ENCODE results near the gene FXN. TPM values are rescaled to one million over a fixed set of nuclear protein-coding genes. Genes with fewer than 3 reads are reported as not detected.

FXN gene
- total RNA-seq, 8 experiments from 2014 or later, result 2.4 to 34.3 (median 8.7) TPM

DNA sequence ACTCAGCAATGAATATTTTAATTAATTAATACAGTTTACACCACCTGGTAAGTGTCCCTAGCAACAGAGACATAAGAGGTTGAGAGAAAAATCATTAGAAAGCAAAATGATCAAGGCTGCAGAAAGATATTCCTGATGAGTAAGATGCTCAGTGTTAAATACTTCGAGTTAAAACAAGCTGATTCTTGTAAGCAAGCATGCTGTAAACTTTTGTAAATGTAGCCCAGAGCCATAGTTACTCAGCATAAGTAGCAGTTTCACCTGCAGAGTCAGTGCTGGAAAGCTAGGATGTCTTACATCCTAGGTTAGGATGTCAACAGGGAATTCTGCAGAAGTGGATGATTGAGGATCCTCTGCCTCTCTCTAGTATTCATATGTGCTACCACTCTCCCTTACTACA is 25.8 kb upstream of the FXN start:
- in situ Hi-C loops (cut with MboI; ENCODE audit: low pct_unique_long_range_greater_than_20kb in 2 of 9, low sequenced_read_pairs in 9 of 9, unreplicated experiment in 9 of 9), result loop anchor here in 6 of 9 experiments (10.0 to 25.0 kb wide), 5 partner anchors 97 to 435 kb away; partner anchors contain the start of gene PIP5K1B (in 1 of the 6)
- Histone ChIP-seq H3K4me1 (replicated peaks in 1 of 2) (no peaks in the 10 kb centered on the region), H3K4me3 (no peak overlapping the region), H3K27ac (no peak overlapping the region)
- 0 to 57% (median 0%) methylated on average over 1 of the region's 1 CpG; no CpG with 5 or more reads in 6 of the 10 experiments for WGBS, 10 experiments
- no peak for ATAC-seq (replicated peaks in 6 of 8)

DNA sequence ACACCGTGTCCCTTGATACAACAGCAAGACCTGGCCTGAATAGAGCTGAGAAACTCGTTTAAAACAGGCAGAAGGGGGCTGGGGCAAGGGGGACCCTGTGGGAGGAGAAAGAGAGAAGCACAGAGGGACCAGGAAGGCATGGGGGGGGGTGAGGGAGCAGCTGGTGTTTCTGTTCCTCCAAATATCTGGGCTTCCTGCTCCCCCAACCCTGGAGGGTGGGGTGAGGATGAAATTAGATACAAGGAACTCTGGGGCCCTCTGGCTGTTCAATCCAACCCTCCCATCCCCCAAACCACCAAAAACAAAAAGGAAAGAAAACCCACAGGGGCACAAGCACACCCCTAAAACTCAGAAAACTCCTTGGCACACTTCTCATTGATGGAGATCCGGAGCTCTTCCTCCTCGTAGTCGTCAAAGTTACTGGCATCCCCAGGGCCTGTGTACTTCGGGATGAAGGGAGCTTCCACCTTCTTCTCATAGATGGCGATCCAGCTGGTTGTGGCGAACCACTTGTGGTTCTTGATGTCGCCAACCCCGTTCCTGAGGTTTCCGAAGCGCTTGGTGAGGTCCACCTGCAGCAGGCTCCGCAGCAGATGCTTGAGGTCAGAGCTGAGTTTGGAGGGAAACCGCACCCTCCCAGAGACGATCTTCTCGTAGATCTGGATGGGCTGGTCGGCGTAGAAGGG is 22.7 kb upstream of the FXN start:
- Histone ChIP-seq H3K4me3 (no peak overlapping the region), H3K4me1 (replicated peaks in 1 of 2) (no peaks in the 10 kb centered on the region), H3K27ac (no peak overlapping the region)
- 20 to 100% (median 81%) methylated on average over 1 to 14 of the region's 18 CpGs; no CpG with 5 or more reads in 4 of the 10 experiments for WGBS, 10 experiments
- in situ Hi-C loops (cut with MboI; ENCODE audit: low pct_unique_long_range_greater_than_20kb in 2 of 9, low sequenced_read_pairs in 9 of 9, unreplicated experiment in 9 of 9), result loop anchor here in 4 of 9 experiments (25.0 kb wide), 3 partner anchors 101 to 426 kb away; partner anchors contain the start of gene PIP5K1B (in 1 of the 4)
- ATAC-seq (replicated peaks in 6 of 8), result no peak

DNA sequence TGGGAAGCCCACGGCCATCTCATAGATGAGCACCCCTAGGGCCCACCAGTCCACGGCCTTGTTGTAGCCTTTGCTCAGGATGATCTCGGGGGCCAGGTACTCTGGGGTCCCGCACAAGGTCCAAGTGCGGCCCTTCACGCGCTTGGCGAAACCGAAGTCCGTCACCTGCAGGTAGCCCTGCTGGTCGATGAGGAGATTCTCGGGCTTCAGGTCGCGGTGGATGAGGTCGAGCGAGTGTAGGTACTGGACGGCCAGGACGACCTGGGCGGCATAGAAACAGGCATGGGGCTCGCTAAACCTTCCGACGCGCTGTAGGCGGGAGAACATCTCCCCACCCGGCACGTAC is 22.2 kb upstream of the FXN start:
- in situ Hi-C loops (cut with MboI; ENCODE audit: low pct_unique_long_range_greater_than_20kb in 2 of 9, low sequenced_read_pairs in 9 of 9, unreplicated experiment in 9 of 9), result loop anchor here in 4 of 9 experiments (25.0 kb wide), 3 partner anchors 101 to 426 kb away; partner anchors contain the start of gene PIP5K1B (in 1 of the 4)
- Histone ChIP-seq H3K4me3 (no peak overlapping the region), H3K27ac (no peak overlapping the region), H3K4me1 (replicated peaks in 1 of 2) (no peaks in the 10 kb centered on the region)
- ATAC-seq (replicated peaks in 6 of 8), result no peak
- WGBS, 10 experiments, result 25 to 100% (median 93%) methylated on average over 2 to 15 of the region's 26 CpGs; no CpG with 5 or more reads in 3 of the 10 experiments

DNA sequence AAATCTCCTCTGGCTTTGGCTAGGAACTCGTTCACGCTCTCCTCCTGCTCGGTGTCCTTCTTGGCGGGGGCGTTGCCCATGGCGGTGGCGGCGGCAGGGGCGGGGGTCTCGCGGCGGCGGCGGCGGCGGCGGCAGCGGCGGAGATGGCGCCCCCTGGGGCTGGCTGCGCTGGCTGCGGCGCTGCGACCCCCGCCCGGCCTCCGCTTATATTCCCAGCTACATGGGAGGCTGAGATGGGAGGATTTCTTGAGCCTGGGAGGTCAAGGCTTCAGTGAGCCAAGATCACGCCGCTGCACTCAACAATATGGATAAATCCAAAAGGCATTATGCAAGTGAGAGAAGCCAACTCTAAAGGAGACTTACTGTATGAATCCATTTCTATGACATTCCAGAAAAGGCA is 21.5 kb upstream of the FXN start, which contains the start of gene PRKACG:
PRKACG (minus strand) TSS at position 101 of the 400 bp plus-strand sequence; CDS start at position 80, 21 bp downstream.
- no peak within 1 kb of the TSS for H3K4me3 ChIP-seq
- no peak for ATAC-seq (replicated peaks in 6 of 8)
- H3K4me1 ChIP-seq (replicated peaks in 1 of 2), result no peaks in the 10 kb centered on the region
- no CpG with 5 or more reads among the region's 29 CpGs for WGBS, 10 experiments
- H3K27ac ChIP-seq, result no peak within 1 kb of the TSS
- in situ Hi-C loops (cut with MboI; ENCODE audit: low pct_unique_long_range_greater_than_20kb in 2 of 9, low sequenced_read_pairs in 9 of 9, unreplicated experiment in 9 of 9), result loop anchor here in 4 of 9 experiments (25.0 kb wide), 3 partner anchors 102 to 427 kb away; partner anchors contain the start of gene PIP5K1B (in 1 of the 4)

DNA sequence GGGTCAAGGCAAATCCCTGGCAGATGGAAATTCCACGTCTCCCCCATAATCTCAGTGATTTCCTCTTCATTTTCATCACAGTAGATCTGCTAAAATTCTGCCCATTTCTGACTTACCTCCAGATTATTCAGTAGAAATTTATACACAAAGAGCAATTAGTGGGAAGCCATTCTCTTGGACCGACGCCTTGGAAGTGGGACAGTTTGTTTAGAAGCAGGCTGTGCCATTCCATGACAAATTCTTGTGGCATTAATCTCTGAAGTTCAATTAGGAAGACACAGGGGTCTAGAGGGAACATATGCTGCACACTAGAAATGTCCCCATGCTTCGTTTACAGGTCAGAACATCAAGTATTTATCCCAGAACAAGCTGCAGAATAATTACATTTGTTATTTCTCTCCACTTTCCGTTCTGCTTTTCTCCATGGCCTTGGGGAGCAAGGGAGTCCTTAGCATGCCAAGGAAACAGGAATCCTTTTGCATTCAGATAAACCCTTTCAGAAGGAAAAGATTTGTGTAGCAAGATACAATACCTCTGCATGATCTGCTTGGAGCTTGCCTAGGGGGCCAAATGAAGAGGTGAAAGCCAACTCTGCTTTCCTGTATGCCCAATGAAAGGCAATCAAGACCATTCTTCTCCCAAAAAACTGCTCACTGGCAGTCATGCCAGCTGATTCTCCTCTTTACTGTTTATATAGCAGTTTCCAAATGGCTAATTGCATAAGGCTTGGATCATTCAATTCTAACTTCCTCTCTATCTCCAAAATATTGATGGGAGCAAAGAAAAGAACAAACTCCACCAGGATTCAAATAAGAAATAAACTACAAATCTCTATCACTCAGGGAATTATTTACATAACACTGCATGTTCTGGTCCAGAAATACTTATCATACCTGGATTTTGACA is 19.1 kb upstream of the FXN start:
- Histone ChIP-seq H3K27ac (no peak overlapping the region), H3K4me3 (no peak overlapping the region), H3K4me1 (replicated peaks in 1 of 2) (no peaks in the 10 kb centered on the region)
- no peak for ATAC-seq (replicated peaks in 6 of 8)
- 12 to 63% (median 42%) methylated on average over 2 to 5 of the region's 5 CpGs; no CpG with 5 or more reads in 3 of the 10 experiments for WGBS, 10 experiments
- in situ Hi-C loops (cut with MboI; ENCODE audit: low pct_unique_long_range_greater_than_20kb in 2 of 9, low sequenced_read_pairs in 9 of 9, unreplicated experiment in 9 of 9), result loop anchor here in 4 of 9 experiments (25.0 kb wide), 3 partner anchors 104 to 429 kb away; partner anchors contain the start of gene PIP5K1B (in 1 of the 4)

DNA sequence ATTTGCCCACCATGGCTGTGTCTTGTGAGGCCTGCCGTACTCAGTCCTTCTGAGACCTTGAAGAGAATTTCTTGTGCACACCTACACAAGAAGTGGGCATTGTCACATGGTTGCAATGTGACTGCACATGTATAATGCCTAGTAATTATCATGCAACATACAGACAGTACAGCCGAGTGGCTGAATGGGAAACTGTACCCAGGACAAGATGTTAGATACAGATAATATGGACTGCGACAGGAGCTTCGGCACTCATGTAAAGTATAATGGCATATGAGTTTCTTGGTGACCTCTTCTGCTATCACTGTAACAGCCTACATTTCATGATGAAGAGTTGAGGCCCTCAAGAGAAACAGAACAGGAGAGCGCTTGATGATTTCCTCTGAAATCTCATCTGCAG is 16.8 kb upstream of the FXN start:
- no peaks in the 10 kb centered on the region for H3K4me1 ChIP-seq (replicated peaks in 1 of 2)
- in situ Hi-C loops (cut with MboI; ENCODE audit: low pct_unique_long_range_greater_than_20kb in 2 of 9, low sequenced_read_pairs in 9 of 9, unreplicated experiment in 9 of 9), result loop anchor here in 4 of 9 experiments (25.0 kb wide), 3 partner anchors 106 to 431 kb away; partner anchors contain the start of gene PIP5K1B (in 1 of the 4)
- WGBS, 10 experiments, result 33 to 100% (median 80%) methylated on average over 1 to 5 of the region's 5 CpGs; no CpG with 5 or more reads in 3 of the 10 experiments
- H3K27ac ChIP-seq, result no peak overlapping the region
- H3K4me3 ChIP-seq, result no peak overlapping the region
- ATAC-seq (replicated peaks in 6 of 8), result no peak

DNA sequence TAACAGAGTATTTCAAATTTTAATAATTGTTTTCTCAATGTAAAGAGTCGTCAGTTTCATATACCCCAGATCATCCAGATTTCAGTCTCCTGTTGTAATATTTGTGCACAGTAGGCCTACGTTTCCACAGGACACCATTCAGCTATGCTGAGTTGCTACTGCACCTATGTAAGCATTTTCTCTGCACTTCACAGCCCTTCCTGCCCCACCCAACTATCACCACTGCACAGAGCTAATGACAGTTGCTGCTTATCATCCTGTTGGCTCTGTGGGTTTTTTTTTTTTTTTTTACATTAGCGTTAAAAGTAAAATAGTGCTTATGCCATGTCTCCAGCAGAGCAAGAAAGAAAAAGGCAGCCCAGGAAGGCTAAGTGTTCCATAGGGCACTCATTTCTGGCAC is 15.7 kb upstream of the FXN start:
- peak in 1 of 8 experiments; percentile 24 for ATAC-seq (replicated peaks in 6 of 8)
- WGBS, 10 experiments, result 0 to 88% (median 57%) methylated on average over 1 to 3 of the region's 3 CpGs
- H3K27ac ChIP-seq, result no peak overlapping the region
- no peaks in the 10 kb centered on the region for H3K4me1 ChIP-seq (replicated peaks in 1 of 2)
- in situ Hi-C loops (cut with MboI; ENCODE audit: low pct_unique_long_range_greater_than_20kb in 2 of 9, low sequenced_read_pairs in 9 of 9, unreplicated experiment in 9 of 9), result loop anchor here in 5 of 9 experiments (10.0 to 25.0 kb wide), 4 partner anchors 108 to 435 kb away; partner anchors contain the start of gene PIP5K1B (in 1 of the 5)
- no peak overlapping the region for H3K4me3 ChIP-seq

DNA sequence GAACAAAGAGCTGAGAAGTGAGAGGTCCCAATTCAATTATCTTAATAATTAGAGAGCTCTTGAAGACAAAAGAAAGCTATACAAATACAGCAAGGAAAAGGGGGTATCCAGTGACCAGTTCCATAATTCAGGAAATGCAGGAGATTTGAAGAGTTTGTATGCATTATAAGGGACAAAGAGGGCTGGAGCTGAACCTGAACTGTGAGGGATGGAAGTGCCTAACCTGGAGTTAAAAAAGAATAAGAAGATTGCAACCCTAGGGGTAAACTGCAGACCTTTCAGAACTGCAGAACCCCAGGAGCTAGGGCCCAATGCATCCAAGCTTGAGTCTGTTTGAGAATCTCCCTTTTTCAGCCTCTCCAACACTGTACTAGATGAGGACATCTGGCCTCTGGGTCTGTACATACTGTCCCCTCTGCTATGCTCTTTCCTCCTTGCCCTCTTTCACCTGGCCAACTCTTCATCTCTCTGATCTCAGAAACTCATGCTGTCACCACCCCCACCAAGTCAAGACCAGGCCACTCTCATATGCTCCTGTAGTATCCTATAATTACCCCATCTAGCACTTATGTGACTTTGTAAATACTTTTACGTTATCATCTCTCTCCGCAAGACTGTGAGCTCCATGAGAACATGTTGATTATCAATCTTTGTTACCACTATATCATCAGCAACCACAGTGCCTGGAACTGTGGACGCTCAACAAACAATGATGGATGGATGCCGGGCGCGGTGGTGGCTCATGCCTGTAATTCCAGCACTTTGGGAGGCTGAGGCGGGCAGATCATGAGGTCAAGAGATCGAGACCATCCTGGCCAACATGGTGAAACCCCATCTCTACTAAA is 15.0 kb upstream of the FXN start:
- no peak for ATAC-seq (replicated peaks in 6 of 8)
- Histone ChIP-seq H3K4me3 (no peak overlapping the region), H3K27ac (no peak overlapping the region), H3K4me1 (replicated peaks in 1 of 2) (no peaks in the 10 kb centered on the region)
- WGBS, 10 experiments, result 20 to 100% (median 90%) methylated on average over 1 to 6 of the region's 8 CpGs; no CpG with 5 or more reads in 4 of the 10 experiments
- in situ Hi-C loops (cut with MboI; ENCODE audit: low pct_unique_long_range_greater_than_20kb in 2 of 9, low sequenced_read_pairs in 9 of 9, unreplicated experiment in 9 of 9), result loop anchor here in 5 of 9 experiments (10.0 to 25.0 kb wide), 4 partner anchors 108 to 436 kb away; partner anchors contain the start of gene PIP5K1B (in 1 of the 5)

DNA sequence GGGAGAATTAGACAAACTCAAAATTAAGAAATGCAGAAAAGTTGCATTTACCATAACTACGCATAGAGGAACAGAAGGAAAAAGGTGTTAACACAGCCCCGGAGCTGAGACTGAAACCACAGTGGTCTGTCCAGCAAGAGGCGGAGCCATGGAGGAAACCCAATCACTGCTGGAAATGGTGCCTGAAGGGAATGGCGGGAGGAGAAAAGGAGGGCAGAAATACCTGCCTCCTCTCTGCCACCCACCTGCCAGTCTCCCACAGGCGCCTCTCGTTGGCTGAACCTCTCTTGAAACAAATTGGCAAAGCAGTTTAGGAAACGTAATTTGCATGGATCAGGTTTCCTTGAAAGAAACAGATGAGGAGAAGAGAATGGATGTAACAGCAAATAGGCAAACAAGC is 11.9 kb upstream of the FXN start:
- ATAC-seq (replicated peaks in 6 of 8), result peak in 1 of 8 experiments; percentile 33
- Histone ChIP-seq H3K4me1 (replicated peaks in 1 of 2) (no peaks in the 10 kb centered on the region), H3K27ac (no peak overlapping the region), H3K4me3 (no peak overlapping the region)
- in situ Hi-C loops (cut with MboI; ENCODE audit: low pct_unique_long_range_greater_than_20kb in 2 of 9, low sequenced_read_pairs in 9 of 9, unreplicated experiment in 9 of 9), result loop anchor here in 5 of 9 experiments (10.0 to 25.0 kb wide), 4 partner anchors 111 to 439 kb away; partner anchors contain the start of gene PIP5K1B (in 1 of the 5)
- WGBS, 10 experiments, result 11 to 86% (median 65%) methylated on average over 1 to 5 of the region's 7 CpGs

DNA sequence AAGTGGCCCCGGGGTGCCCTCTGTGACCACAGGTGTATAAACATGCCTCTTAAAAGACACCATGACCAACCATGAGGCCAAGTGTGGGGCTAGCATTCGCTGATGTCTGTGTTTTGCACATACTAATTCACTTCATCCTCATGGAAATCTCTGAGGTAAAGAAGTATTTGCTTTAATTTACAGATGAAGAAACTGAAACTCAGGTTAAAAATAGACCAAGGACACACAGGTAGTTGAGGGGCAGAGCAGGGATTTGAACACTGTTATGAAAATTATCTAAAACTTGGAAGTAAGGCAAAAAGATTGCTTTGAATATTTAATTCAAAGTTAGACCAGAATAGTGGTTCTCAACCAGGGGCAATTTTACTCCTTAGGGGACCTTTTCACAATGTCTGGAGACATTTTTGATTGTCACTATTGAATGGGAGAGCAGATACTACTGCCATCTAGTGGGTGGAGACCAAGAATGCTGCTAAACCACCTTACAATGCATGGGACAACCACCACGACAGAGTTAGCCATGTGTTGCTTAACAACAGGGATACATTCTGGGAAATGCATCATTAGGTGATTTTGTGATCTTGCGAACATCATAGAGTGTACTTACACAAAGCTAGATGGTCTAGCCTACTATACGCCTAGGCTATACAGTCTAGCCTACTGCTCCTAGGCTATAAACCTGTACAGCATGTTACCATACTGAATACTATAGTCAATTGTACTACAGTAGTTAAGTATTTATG is 8.0 kb upstream of the FXN start:
- peak; percentile 58 to 90 (median 74) for ATAC-seq (replicated peaks in 6 of 8)

DNA sequence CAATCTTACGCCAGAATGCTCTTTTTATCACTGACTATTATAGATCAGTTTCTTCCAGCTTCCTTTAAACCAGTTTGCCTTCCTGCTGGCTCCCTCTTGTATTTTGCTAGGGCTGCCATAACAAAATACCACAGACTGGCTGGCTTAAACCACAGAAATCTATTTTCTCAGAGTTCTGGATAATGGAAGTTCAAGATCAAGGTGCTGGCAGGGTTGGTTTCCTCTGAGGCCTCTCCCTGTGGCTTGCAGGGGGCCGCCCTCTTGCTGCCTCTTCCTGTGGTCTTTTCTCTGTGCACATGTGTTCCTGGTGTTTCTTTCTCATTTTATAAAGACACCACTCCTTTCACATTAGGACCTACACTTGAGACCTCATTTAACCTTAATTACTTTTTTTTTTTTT is 6.8 kb upstream of the FXN start:
- ATAC-seq (replicated peaks in 6 of 8), result no peak
- Histone ChIP-seq H3K27ac (no peak overlapping the region), H3K4me1 (replicated peaks in 1 of 2) (peaks cover 3 to 5% of the 10 kb centered on the region in 2 donors), H3K4me3 (no peak overlapping the region)
- 71 to 100% (median 96%) methylated on average over 1 to 2 of the region's 2 CpGs; no CpG with 5 or more reads in 2 of the 10 experiments for WGBS, 10 experiments
- in situ Hi-C loops (cut with MboI; ENCODE audit: low pct_unique_long_range_greater_than_20kb in 2 of 9, low sequenced_read_pairs in 9 of 9, unreplicated experiment in 9 of 9), result loop anchor here in 1 of 9 experiments (10.0 kb wide), 1 partner anchor 444 kb away; no protein-coding TSS in a partner anchor

More for the DNA sequence above, 8.0 kb upstream of the FXN start:
- Histone ChIP-seq H3K4me3 (no peak overlapping the region), H3K4me1 (replicated peaks in 1 of 2) (peaks cover 3 to 5% of the 10 kb centered on the region in 2 donors), H3K27ac (no peak overlapping the region)
- 0 to 57% (median 20%) methylated on average over 2 to 5 of the region's 5 CpGs; no CpG with 5 or more reads in 2 of the 10 experiments for WGBS, 10 experiments
- in situ Hi-C loops (cut with MboI; ENCODE audit: low pct_unique_long_range_greater_than_20kb in 2 of 9, low sequenced_read_pairs in 9 of 9, unreplicated experiment in 9 of 9), result loop anchor here in 1 of 9 experiments (10.0 kb wide), 1 partner anchor 443 kb away; no protein-coding TSS in a partner anchor

Data from motor neuron (in vitro differentiated cells).